ENCODE measurements around the gene DIAPH3.

DNA sequence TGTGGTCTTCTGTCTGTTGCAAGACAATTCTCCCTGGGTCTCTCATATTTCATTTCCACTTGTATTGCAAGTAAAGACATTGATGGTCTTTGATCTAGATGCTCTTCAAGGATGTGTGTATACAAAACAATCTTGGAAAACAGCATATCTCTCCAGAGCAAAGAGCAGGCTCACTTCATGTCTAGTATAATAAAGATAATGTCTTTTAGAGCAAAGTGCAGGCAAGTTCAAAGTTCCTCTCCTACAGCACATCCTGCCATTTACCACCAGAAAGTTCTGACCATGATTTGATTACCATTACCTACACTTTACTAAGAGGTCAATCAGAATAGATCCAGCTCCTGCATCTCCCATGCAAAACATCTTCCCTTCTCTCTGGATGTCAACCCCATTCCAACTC, 162.8 kb downstream of the DIAPH3 start:
- TF ChIP-seq, protein P1, sequence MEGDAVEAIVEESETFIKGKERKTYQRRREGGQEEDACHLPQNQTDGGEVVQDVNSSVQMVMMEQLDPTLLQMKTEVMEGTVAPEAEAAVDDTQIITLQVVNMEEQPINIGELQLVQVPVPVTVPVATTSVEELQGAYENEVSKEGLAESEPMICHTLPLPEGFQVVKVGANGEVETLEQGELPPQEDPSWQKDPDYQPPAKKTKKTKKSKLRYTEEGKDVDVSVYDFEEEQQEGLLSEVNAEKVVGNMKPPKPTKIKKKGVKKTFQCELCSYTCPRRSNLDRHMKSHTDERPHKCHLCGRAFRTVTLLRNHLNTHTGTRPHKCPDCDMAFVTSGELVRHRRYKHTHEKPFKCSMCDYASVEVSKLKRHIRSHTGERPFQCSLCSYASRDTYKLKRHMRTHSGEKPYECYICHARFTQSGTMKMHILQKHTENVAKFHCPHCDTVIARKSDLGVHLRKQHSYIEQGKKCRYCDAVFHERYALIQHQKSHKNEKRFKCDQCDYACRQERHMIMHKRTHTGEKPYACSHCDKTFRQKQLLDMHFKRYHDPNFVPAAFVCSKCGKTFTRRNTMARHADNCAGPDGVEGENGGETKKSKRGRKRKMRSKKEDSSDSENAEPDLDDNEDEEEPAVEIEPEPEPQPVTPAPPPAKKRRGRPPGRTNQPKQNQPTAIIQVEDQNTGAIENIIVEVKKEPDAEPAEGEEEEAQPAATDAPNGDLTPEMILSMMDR (conservative IDR thresholded peaks at IDR 0.05; ENCODE audit: low read depth, low read length) = no peak
- TF ChIP-seq, protein P2, sequence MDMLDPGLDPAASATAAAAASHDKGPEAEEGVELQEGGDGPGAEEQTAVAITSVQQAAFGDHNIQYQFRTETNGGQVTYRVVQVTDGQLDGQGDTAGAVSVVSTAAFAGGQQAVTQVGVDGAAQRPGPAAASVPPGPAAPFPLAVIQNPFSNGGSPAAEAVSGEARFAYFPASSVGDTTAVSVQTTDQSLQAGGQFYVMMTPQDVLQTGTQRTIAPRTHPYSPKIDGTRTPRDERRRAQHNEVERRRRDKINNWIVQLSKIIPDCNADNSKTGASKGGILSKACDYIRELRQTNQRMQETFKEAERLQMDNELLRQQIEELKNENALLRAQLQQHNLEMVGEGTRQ (IDR thresholded peaks at IDR 0.05; ENCODE audit: low read depth, low read length) = no peak
- TF ChIP-seq SMC3 (IDR thresholded peaks at IDR 0.05; ENCODE audit: low read depth, low read length) (no peak), CEBPB (IDR thresholded peaks at IDR 0.05; ENCODE audit: low read depth, low read length) (no peak)
